CD8-positive, alpha-beta memory T cell (primary cell): ENCODE data around the gene VGLL4. TPM values are rescaled to one million over a fixed set of nuclear protein-coding genes. Genes with fewer than 3 reads are reported as not detected.
"Not testable (repeated sequence)": the region's sequence is repeated elsewhere in the genome, so short reads cannot be mapped to it uniquely, and the experiment has no call there.

Experiments
- CTCF ChIA-PET: fragments of 350-600 bp; sonication (Branson Sonifier 250); formaldehyde crosslinking; loops from one replicate; lab custom pipeline; 2021; ENCODE audit warnings: antibody characterized with exemption; lab: Charles Lee
- POLR2A ChIA-PET: fragments of 350-600 bp; sonication (Branson Sonifier 250); formaldehyde crosslinking; loops from one replicate; lab custom pipeline; 2021; ENCODE audit warnings: antibody characterized with exemption; lab: Charles Lee
- DNase-seq, 5 donors: peaks; one replicate each; pipeline versions ENCODE4 v3.0.0 to v3.0.0-alpha.2; 2020 to 2022; ENCODE audit warnings: mixed read lengths in 1 of 5
- H3K27ac ChIP-seq: one replicate; pipeline ENCODE4 v1.7.0; 2013; ENCODE audit warnings: low read depth, mild to moderate bottlenecking, low read length, moderate library complexity
- H3K27me3 ChIP-seq: 2 replicates; pipeline ENCODE4 v1.7.0; 2013; ENCODE audit warnings: low read length, mild to moderate bottlenecking; ENCODE audit not compliant: insufficient read depth, poor library complexity, severe bottlenecking
- H3K36me3 ChIP-seq: 2 replicates; pipeline ENCODE4 v1.7.0; 2013; ENCODE audit warnings: mild to moderate bottlenecking, low read length, moderate library complexity; ENCODE audit not compliant: insufficient read depth
- H3K4me1 ChIP-seq: 2 replicates; pipeline ENCODE4 v1.7.0; 2013; ENCODE audit warnings: mild to moderate bottlenecking, low read length, moderate library complexity; ENCODE audit not compliant: insufficient read depth
- H3K4me3 ChIP-seq: 2 replicates; pipeline ENCODE4 v1.7.0; 2013; ENCODE audit warnings: mild to moderate bottlenecking, low read length
- H3K9me3 ChIP-seq: 2 replicates; pipeline ENCODE4 v1.7.0; 2013; ENCODE audit warnings: mild to moderate bottlenecking, low read length
- H3K27ac Mint-ChIP-seq, 8 donors: one replicate each; pipeline ENCODE4 v1.8.0; 2020 to 2021; ENCODE audit warnings: mixed read lengths in 8 of 8, mild to moderate bottlenecking in 6 of 8, inconsistent platforms in 3 of 8, moderate library complexity in 3 of 8
- H3K27me3 Mint-ChIP-seq, 2 donors: one replicate each; pipeline ENCODE4 v1.8.0; 2020 to 2021; ENCODE audit warnings: mixed read lengths in 2 of 2, mild to moderate bottlenecking in 1 of 2, moderate library complexity in 1 of 2
- H3K36me3 Mint-ChIP-seq, 3 donors: one replicate each; pipeline ENCODE4 v1.8.0; 2020 to 2021; ENCODE audit warnings: mixed read lengths in 3 of 3, inconsistent platforms in 1 of 3, mild to moderate bottlenecking in 1 of 3
- H3K4me1 Mint-ChIP-seq, 3 donors: one replicate each; pipeline ENCODE4 v1.8.0; 2020 to 2021; ENCODE audit warnings: mixed read lengths in 3 of 3, inconsistent platforms in 1 of 3, mild to moderate bottlenecking in 1 of 3
- H3K4me3 Mint-ChIP-seq, 7 donors: one replicate each; pipeline ENCODE4 v1.8.0; 2020 to 2021; ENCODE audit warnings: mixed read lengths in 7 of 7, mild to moderate bottlenecking in 6 of 7, moderate library complexity in 4 of 7, inconsistent platforms in 2 of 7
- H3K9me3 Mint-ChIP-seq, 5 donors: one replicate each; pipeline ENCODE4 v1.8.0; 2020 to 2022; ENCODE audit warnings: mixed read lengths in 5 of 5, mild to moderate bottlenecking in 3 of 5, moderate library complexity in 2 of 5, inconsistent platforms in 1 of 5
- polyA plus RNA-seq: library from polyadenylated mRNA; unstranded; fragments of 300-500 nt; fragmentation: Illumina TruSeq; gene quantifications from one replicate; pipeline ENCODE4 v1.2.3, GENCODE V29; 2021
- total RNA-seq, 2 experiments: library from RNA; stranded (reverse); gene quantifications; one replicate each; pipeline ENCODE4 v1.2.3, GENCODE V29; 2021

The VGLL4 gene
- total and polyA plus RNA-seq, 3 experiments from 2014 or later: 29.9 to 40.5 (median 37.7) TPM

GRCh38 chr3:11576453-11576852 is 67.3 kb downstream of the VGLL4 start:
- no peak overlapping the region for H3K27ac ChIP-seq
- peaks cover 0 to 2% (median 0%) of the 10 kb centered on the region in 5 donors for H3K9me3 Mint-ChIP-seq
- H3K27me3 Mint-ChIP-seq: no peaks in the 10 kb centered on the region
- H3K36me3 ChIP-seq: peaks cover 8% of the 10 kb centered on the region
- DNase-seq: no peak
- POLR2A ChIA-PET: no interaction called here
- peaks cover 27 to 52% (median 35%) of the 10 kb centered on the region in 3 donors for H3K4me1 Mint-ChIP-seq
- CTCF ChIA-PET: no interaction called here
- H3K4me1 ChIP-seq: no peaks in the 10 kb centered on the region
- peaks cover 0 to 47% (median 8%) of the 10 kb centered on the region in 3 donors for H3K36me3 Mint-ChIP-seq
- H3K9me3 ChIP-seq: no peaks in the 10 kb centered on the region
- no peak overlapping the region for H3K4me3 Mint-ChIP-seq
- peak overlapping the region in 5 of 8 donors; percentile 9 to 74 (median 33) for H3K27ac Mint-ChIP-seq
- no peaks in the 10 kb centered on the region for H3K27me3 ChIP-seq
- H3K4me3 ChIP-seq: no peak overlapping the region

GRCh38 chr3:11575677-11576076 is 68.0 kb downstream of the VGLL4 start:
- Mint-ChIP-seq H3K9me3 (peaks cover 0 to 2% (median 0%) of the 10 kb centered on the region in 5 donors), H3K4me1 (peaks cover 29 to 53% (median 33%) of the 10 kb centered on the region in 3 donors), H3K27me3 (no peaks in the 10 kb centered on the region), H3K4me3 (no peak overlapping the region), H3K27ac (peak overlapping the region in 1 of 8 donors; percentile 7), H3K36me3 (peaks cover 0 to 46% (median 8%) of the 10 kb centered on the region in 3 donors)
- Histone ChIP-seq H3K9me3 (no peaks in the 10 kb centered on the region), H3K4me1 (no peaks in the 10 kb centered on the region), H3K36me3 (peaks cover 8% of the 10 kb centered on the region), H3K27ac (no peak overlapping the region), H3K4me3 (no peak overlapping the region), H3K27me3 (no peaks in the 10 kb centered on the region)
- CTCF ChIA-PET: no interaction called here
- POLR2A ChIA-PET: no interaction called here
- no peak for DNase-seq

GRCh38 chr3:11574981-11575669 is 68.6 kb downstream of the VGLL4 start:
- CTCF ChIA-PET: interaction anchor here (0.6 kb wide), 1 partner anchor 229 kb away, joined by 3 read pairs; no protein-coding TSS in a partner anchor
- Mint-ChIP-seq H3K36me3 (peaks cover 0 to 45% (median 3%) of the 10 kb centered on the region in 3 donors), H3K9me3 (peaks cover 0 to 2% (median 0%) of the 10 kb centered on the region in 5 donors), H3K27me3 (no peaks in the 10 kb centered on the region), H3K4me1 (peaks cover 29 to 53% (median 33%) of the 10 kb centered on the region in 3 donors), H3K4me3 (no peak overlapping the region), H3K27ac (peak overlapping the region in 1 of 8 donors; percentile 63)
- Histone ChIP-seq H3K9me3 (no peaks in the 10 kb centered on the region), H3K4me3 (no peak overlapping the region), H3K4me1 (no peaks in the 10 kb centered on the region), H3K36me3 (peaks cover 8% of the 10 kb centered on the region), H3K27ac (no peak overlapping the region), H3K27me3 (no peaks in the 10 kb centered on the region)
- POLR2A ChIA-PET: no interaction called here
- no peak for DNase-seq

GRCh38 chr3:11572660-11573059 is 71.1 kb downstream of the VGLL4 start:
- H3K9me3 ChIP-seq, H3K9me3 Mint-ChIP-seq, CTCF ChIA-PET, DNase-seq, H3K36me3 ChIP-seq, H3K4me3 ChIP-seq, POLR2A ChIA-PET, H3K27me3 Mint-ChIP-seq, H3K27ac ChIP-seq, H3K4me3 Mint-ChIP-seq, H3K27me3 ChIP-seq, H3K4me1 ChIP-seq: not testable (repeated sequence)
- Mint-ChIP-seq H3K27ac (peak overlapping the region in 1 of 8 donors; percentile 55), H3K36me3 (peaks cover 0 to 51% (median 1%) of the 10 kb centered on the region in 3 donors), H3K4me1 (peaks cover 18 to 43% (median 20%) of the 10 kb centered on the region in 3 donors)

- POLR2A ChIA-PET: no interaction called here
- CTCF ChIA-PET: no interaction called here
- no peak overlapping the region for H3K27ac ChIP-seq
- H3K4me3 ChIP-seq: no peak overlapping the region
- peaks cover 8% of the 10 kb centered on the region for H3K36me3 ChIP-seq
- Mint-ChIP-seq H3K27ac (no peak overlapping the region), H3K4me1 (peaks cover 13 to 29% (median 16%) of the 10 kb centered on the region in 3 donors), H3K36me3 (peaks cover 0 to 61% (median 1%) of the 10 kb centered on the region in 3 donors), H3K27me3 (no peaks in the 10 kb centered on the region), H3K4me3 (no peak overlapping the region), H3K9me3 (peaks cover 0 to 2% (median 0%) of the 10 kb centered on the region in 5 donors)
- no peaks in the 10 kb centered on the region for H3K4me1 ChIP-seq
- no peak for DNase-seq
- H3K27me3 ChIP-seq: no peaks in the 10 kb centered on the region
- no peaks in the 10 kb centered on the region for H3K9me3 ChIP-seq
These were observed 72.8 kb downstream of the VGLL4 start for GRCh38 chr3:11570789-11571495.

GRCh38 chr3:11570251-11570650 is 73.5 kb downstream of the VGLL4 start:
- peaks cover 8% of the 10 kb centered on the region for H3K36me3 ChIP-seq
- H3K4me3 Mint-ChIP-seq: no peak overlapping the region
- H3K4me1 Mint-ChIP-seq: peaks cover 13 to 28% (median 16%) of the 10 kb centered on the region in 3 donors
- H3K9me3 ChIP-seq: no peaks in the 10 kb centered on the region
- H3K27ac ChIP-seq: no peak overlapping the region
- H3K27ac Mint-ChIP-seq: peak overlapping the region in 2 of 8 donors; percentile 18 to 68
- no peak overlapping the region for H3K4me3 ChIP-seq
- ChIA-PET POLR2A (no interaction called here), CTCF (no interaction called here)
- H3K27me3 ChIP-seq: no peaks in the 10 kb centered on the region
- H3K36me3 Mint-ChIP-seq: peaks cover 0 to 61% (median 1%) of the 10 kb centered on the region in 3 donors
- peaks cover 0 to 2% (median 0%) of the 10 kb centered on the region in 5 donors for H3K9me3 Mint-ChIP-seq
- no peak for DNase-seq
- H3K4me1 ChIP-seq: no peaks in the 10 kb centered on the region
- no peaks in the 10 kb centered on the region for H3K27me3 Mint-ChIP-seq

- POLR2A ChIA-PET: no interaction called here
- H3K27me3 Mint-ChIP-seq: no peaks in the 10 kb centered on the region
These were observed 74.5 kb downstream of the VGLL4 start for GRCh38 chr3:11569156-11569741.

More at GRCh38 chr3:11569156-11569741, 74.5 kb downstream of the VGLL4 start:
- no peaks in the 10 kb centered on the region for H3K4me1 ChIP-seq
- H3K27me3 ChIP-seq: no peaks in the 10 kb centered on the region
- H3K36me3 ChIP-seq: peaks cover 8% of the 10 kb centered on the region
- CTCF ChIA-PET: no interaction called here
- no peak overlapping the region for H3K4me3 ChIP-seq
- H3K9me3 ChIP-seq: no peaks in the 10 kb centered on the region
- peaks cover 13 to 26% (median 15%) of the 10 kb centered on the region in 3 donors for H3K4me1 Mint-ChIP-seq
- H3K36me3 Mint-ChIP-seq: peaks cover 0 to 56% (median 1%) of the 10 kb centered on the region in 3 donors
- H3K27ac Mint-ChIP-seq: peak overlapping the region in 3 of 8 donors; percentile 36 to 96 (median 71)
- H3K27ac ChIP-seq: no peak overlapping the region
- DNase-seq: no peak
- peaks cover 0 to 2% (median 0%) of the 10 kb centered on the region in 5 donors for H3K9me3 Mint-ChIP-seq
- no peak overlapping the region for H3K4me3 Mint-ChIP-seq
